Esophagus muscularis mucosa (tissue), 3 donors: ENCODE data around the gene TRPT1.

Source experiments
- CTCF ChIP-seq, 3 experiments: fragments of 200-600 bp in 2 of 3; fragments of 450-650 bp in 1 of 3; sonication (generic) in 2 of 3; IDR thresholded peaks; one replicate each; pipeline ENCODE4 v1.5.1; 2017 to 2019; ENCODE audit warnings: antibody characterized with exemption in 3 of 3, mild to moderate bottlenecking in 2 of 3, moderate library complexity in 1 of 3
- POLR2A ChIP-seq: fragments of 450-650 bp; IDR thresholded peaks from one replicate; pipeline ENCODE4 v1.6.1; 2017; ENCODE audit warnings: antibody characterized with exemption, moderate library complexity, mild to moderate bottlenecking, low read depth

DNA sequence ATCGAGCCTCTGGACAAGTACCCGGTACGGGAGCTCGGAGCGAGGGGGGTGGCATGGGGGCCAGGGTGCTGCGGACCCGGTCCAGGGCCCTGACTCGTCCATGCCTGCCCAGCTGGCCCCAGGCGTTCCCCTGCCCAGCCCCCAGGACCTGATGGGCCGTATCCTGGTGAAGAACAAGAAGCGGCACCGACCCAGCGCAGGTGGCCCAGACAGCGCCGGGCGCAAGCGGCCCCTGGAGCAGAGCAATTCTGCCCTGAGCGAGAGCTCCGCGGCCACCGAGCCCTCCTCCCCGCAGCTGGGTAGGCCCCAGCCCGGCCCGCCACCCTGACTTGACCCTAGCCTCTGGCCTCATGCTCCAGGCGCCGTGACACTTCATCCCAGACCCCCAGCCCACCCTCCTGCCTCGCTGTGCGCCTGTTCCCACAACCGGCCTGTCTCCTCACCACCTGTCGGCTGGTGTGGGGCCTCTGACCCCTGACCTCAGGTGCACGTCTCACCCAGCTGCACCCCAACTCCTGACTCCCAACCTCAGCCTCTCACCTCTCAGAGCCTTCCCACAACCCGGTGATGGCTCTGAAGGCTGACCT is 33.1 kb upstream of the TRPT1 start:
- TF ChIP-seq CTCF (IDR thresholded peaks at IDR 0.05) (no peak), POLR2A (no peak)
